Liver (tissue), 9 donors: ENCODE data around the gene SDK2. TPM values are rescaled to one million over a fixed set of nuclear protein-coding genes. Genes with fewer than 3 reads are reported as not detected.

ENCODE experiments used
- DNase-seq: peaks from one replicate; pipeline ENCODE4 v3.0.0-alpha.2; 2017; ENCODE audit warnings: low spot score
- H3K27ac ChIP-seq, 2 donors: one replicate each; pipeline ENCODE4 v1.7.0; 2013; ENCODE audit warnings: inconsistent platforms in 2 of 2, low read length in 2 of 2, control low read depth in 1 of 2, low read depth in 1 of 2, mild to moderate bottlenecking in 1 of 2
- H3K27me3 ChIP-seq, 4 donors: one replicate each; pipeline versions ENCODE4 v1.6.1 to v1.7.0; 2013; ENCODE audit warnings: low read length in 3 of 4, inconsistent platforms in 1 of 4, mild to moderate bottlenecking in 1 of 4, moderate library complexity in 1 of 4; ENCODE audit not compliant: control insufficient read depth in 4 of 4, insufficient read depth in 4 of 4
- H3K36me3 ChIP-seq, 4 donors: one replicate each; pipeline versions ENCODE4 v1.6.1 to v1.7.0; 2013; ENCODE audit warnings: low read length in 3 of 4, mild to moderate bottlenecking in 3 of 4, low read depth in 1 of 4, moderate library complexity in 1 of 4; ENCODE audit not compliant: control insufficient read depth in 4 of 4, insufficient read depth in 3 of 4
- H3K4me1 ChIP-seq, 4 donors: one replicate each; pipeline versions ENCODE4 v1.6.1 to v1.7.0; 2013; ENCODE audit warnings: low read length in 3 of 4, mild to moderate bottlenecking in 3 of 4, moderate library complexity in 1 of 4; ENCODE audit not compliant: control insufficient read depth in 4 of 4, insufficient read depth in 4 of 4
- H3K4me3 ChIP-seq, 3 donors: one replicate each; pipeline versions ENCODE4 v1.6.1 to v1.7.0; 2013; ENCODE audit warnings: low read length in 3 of 3, control low read depth in 1 of 3, low read depth in 1 of 3, mild to moderate bottlenecking in 1 of 3
- H3K9ac ChIP-seq, 2 donors: one replicate each; pipeline ENCODE4 v1.7.0; 2013; ENCODE audit warnings: low read length in 2 of 2, mild to moderate bottlenecking in 2 of 2, moderate library complexity in 2 of 2, control low read depth in 1 of 2, low read depth in 1 of 2
- H3K9me3 ChIP-seq, 4 donors: one replicate each; pipeline versions ENCODE4 v1.6.1 to v1.7.0; 2013; ENCODE audit warnings: low read length in 3 of 4; ENCODE audit not compliant: control insufficient read depth in 4 of 4
- ATF3 ChIP-seq: IDR thresholded peaks from 2 replicates; pipeline ENCODE4 v1.6.1; 2016; ENCODE audit warnings: antibody characterized with exemption
- CTCF ChIP-seq: fragments of 150-350 bp; IDR thresholded peaks from 2 replicates; pipeline ENCODE4 v1.5.1; 2017; ENCODE audit warnings: improper control_type of control experiment, low read depth, low read length; ENCODE audit not compliant: missing input control
- EGR1 ChIP-seq, 2 donors: IDR thresholded peaks; 2 replicates each; pipeline ENCODE4 v1.6.1; 2016 to 2018; ENCODE audit warnings: antibody characterized with exemption in 2 of 2, low read depth in 2 of 2
- FOXA1 ChIP-seq: IDR thresholded peaks from 2 replicates; pipeline ENCODE4 v1.6.1; 2016; ENCODE audit warnings: antibody characterized with exemption
- FOXA2 ChIP-seq: IDR thresholded peaks from 2 replicates; pipeline ENCODE4 v1.6.1; 2016; ENCODE audit warnings: antibody characterized with exemption
- GABPA ChIP-seq, 2 donors: IDR thresholded peaks in 1 of 2; conservative IDR thresholded peaks in 1 of 2; 2 replicates each; pipeline ENCODE4 v1.6.1; 2016; ENCODE audit warnings: antibody characterized with exemption in 2 of 2, mild to moderate bottlenecking in 1 of 2, moderate library complexity in 1 of 2
- HNF4A ChIP-seq, 2 donors: conservative IDR thresholded peaks; 2 replicates each; pipeline ENCODE4 v1.6.1; 2016; ENCODE audit warnings: antibody characterized with exemption in 2 of 2, mild to moderate bottlenecking in 2 of 2
- HNF4G ChIP-seq: IDR thresholded peaks from 2 replicates; pipeline ENCODE4 v1.6.1; 2016; ENCODE audit warnings: antibody characterized with exemption
- JUND ChIP-seq, 2 donors: IDR thresholded peaks; 2 replicates each; pipeline ENCODE4 v1.6.1; 2016; ENCODE audit warnings: antibody characterized with exemption in 2 of 2
- MAX ChIP-seq: IDR thresholded peaks from 2 replicates; pipeline ENCODE4 v1.6.1; 2016; ENCODE audit warnings: antibody characterized with exemption
- NR2F2 ChIP-seq: IDR thresholded peaks from 2 replicates; pipeline ENCODE4 v1.6.1; 2016; ENCODE audit warnings: antibody characterized with exemption
- RAD21 ChIP-seq, 2 donors: IDR thresholded peaks; 2 replicates each; pipeline ENCODE4 v1.6.1; 2016; ENCODE audit warnings: antibody characterized with exemption in 2 of 2, mild to moderate bottlenecking in 2 of 2
- REST ChIP-seq: IDR thresholded peaks from 2 replicates; pipeline ENCODE4 v1.6.1; 2016; ENCODE audit warnings: antibody characterized with exemption, mild to moderate bottlenecking
- RXRA ChIP-seq, 2 donors: IDR thresholded peaks; 2 replicates each; pipeline ENCODE4 v1.6.1; 2017 to 2018; ENCODE audit warnings: antibody characterized with exemption in 2 of 2, mild to moderate bottlenecking in 1 of 2
- SP1 ChIP-seq: IDR thresholded peaks from 2 replicates; pipeline ENCODE4 v1.6.1; 2018; ENCODE audit warnings: antibody characterized with exemption, mild to moderate bottlenecking
- TAF1 ChIP-seq: conservative IDR thresholded peaks from 2 replicates; pipeline ENCODE4 v1.6.1; 2016; ENCODE audit warnings: antibody characterized with exemption, mild to moderate bottlenecking
- YY1 ChIP-seq: IDR thresholded peaks from 2 replicates; pipeline ENCODE4 v1.6.1; 2016; ENCODE audit warnings: antibody characterized with exemption, mild to moderate bottlenecking
- ZBTB33 ChIP-seq: IDR thresholded peaks from 2 replicates; pipeline ENCODE4 v1.6.1; 2016; ENCODE audit warnings: antibody characterized with exemption
- WGBS: extraction: QIAGEN DNeasy Blood & Tissue Kit; methylation state at CpG from one replicate; pipeline ENCODE4 v1.1.7; 2013; 5-methylcytosine and 5-hydroxymethylcytosine counted together
- polyA plus RNA-seq, 2 donors: library from polyadenylated mRNA; stranded (reverse) in 1 of 2; unstranded in 1 of 2; fragments of 200-250 nt in 1 of 2; fragments of >200 nt in 1 of 2; fragmentation: Nextera tagmentation in 1 of 2; extraction: Ambion mirVana in 1 of 2; gene quantifications; one replicate each; pipeline versions ENCODE4 v1.2.1 to v1.2.3, GENCODE V29; 2013 to 2015
- total RNA-seq, 2 donors: library from RNA; depleted of rRNA; stranded (reverse); fragments of >200 nt; gene quantifications; one replicate each; pipeline ENCODE4 v1.2.3, GENCODE V29; 2014
- donor health status: healthy.
- donor health status: healthy.
- donor health status: healthy.
- donor health status: healthy.
- donor health status: healthy.

SDK2 gene
- total and polyA plus RNA-seq, 4 donors, result 0.05 to 0.42 (median 0.10) TPM

GRCh38 chr17:73289549-73290254 is 354.5 kb downstream of the SDK2 start:
- TF ChIP-seq ZBTB33 (no peak), RAD21 (IDR thresholded peaks at IDR 0.05) (peak in 1 of 2 donors; percentile 6)
- Histone ChIP-seq H3K4me1 (peaks cover 46 to 78% (median 60%) of the 10 kb centered on the region in 4 donors), H3K36me3 (peaks cover 2 to 10% (median 4%) of the 10 kb centered on the region in 4 donors), H3K9me3 (no peaks in the 10 kb centered on the region), H3K27me3 (no peaks in the 10 kb centered on the region), H3K9ac (peak overlapping the region in 1 of 2 donors; percentile 21), H3K27ac (peak overlapping the region; percentile 94 to 95), H3K4me3 (no peak overlapping the region)
- WGBS, result 44% methylated on average over 7 of the region's 7 CpGs
- DNase-seq, result no peak

- no peaks in the 10 kb centered on the region for H3K27me3 ChIP-seq
- DNase-seq, result no peak
- no peak overlapping the region for H3K4me3 ChIP-seq
- peak; percentile 27 to 39 for TF ChIP-seq RAD21 (IDR thresholded peaks at IDR 0.05)
- peak; percentile 91 for TF ChIP-seq SP1
- TF ChIP-seq YY1, result peak; percentile 86
- peak; percentile 53 for TF ChIP-seq REST
- peak; percentile 96 to 99 for TF ChIP-seq HNF4A (conservative IDR thresholded peaks at IDR 0.05)
- no peak for TF ChIP-seq GABPA (IDR thresholded peaks at IDR 0.05 in 1 of 2, conservative IDR thresholded peaks at IDR 0.05 in 1 of 2)
- TF ChIP-seq FOXA2, result no peak
- peak; percentile 99 for TF ChIP-seq NR2F2
- peak; percentile 5 to 13 for TF ChIP-seq EGR1 (IDR thresholded peaks at IDR 0.05; ENCODE audit: low read depth in 2 of 2)
- TF ChIP-seq TAF1, result no peak
- TF ChIP-seq ATF3, result no peak
- TF ChIP-seq CTCF, result no peak
- peak; percentile 53 to 65 for TF ChIP-seq JUND (IDR thresholded peaks at IDR 0.05)
- peak; percentile 90 for TF ChIP-seq HNF4G
- TF ChIP-seq FOXA1, result no peak
- TF ChIP-seq MAX, result peak; percentile 73
- TF ChIP-seq ZBTB33, result peak; percentile 82
- peak; percentile 92 to 93 for TF ChIP-seq RXRA (IDR thresholded peaks at IDR 0.05)
- H3K9ac ChIP-seq, result no peak overlapping the region
- peak overlapping the region; percentile 94 to 95 for H3K27ac ChIP-seq
- 20% methylated on average over 19 of the region's 19 CpGs for WGBS
- H3K4me1 ChIP-seq, result peaks cover 43 to 70% (median 58%) of the 10 kb centered on the region in 4 donors
- peaks cover 2 to 14% (median 5%) of the 10 kb centered on the region in 4 donors for H3K36me3 ChIP-seq
- no peaks in the 10 kb centered on the region for H3K9me3 ChIP-seq
Measured at GRCh38 chr17:73288534-73289302, 355.5 kb downstream of the SDK2 start.
